HepG2 (cell line): ENCODE measurements around the gene C17orf58. TPM values are rescaled to one million over a fixed set of nuclear protein-coding genes. Genes with fewer than 3 reads are reported as not detected.

Experiments
- ATF7-NPFF ChIP-seq: sonication (generic); formaldehyde crosslinking; IDR thresholded peaks from 2 replicates; pipeline ENCODE4 v1.8.1; 2023; ENCODE audit warnings: mild to moderate bottlenecking, low read depth, missing genetic modification reagents, moderate library complexity
- CCAR2 ChIP-seq: fragments of 200-400 bp; formaldehyde crosslinking; optimal IDR thresholded peaks from 2 replicates; pipeline ENCODE3; 2018; ENCODE audit warnings: low read depth, mild to moderate bottlenecking, low read length, moderate library complexity
- ELF3 ChIP-seq: IDR thresholded peaks from 2 replicates; pipeline ENCODE4 v1.6.1; 2016; ENCODE audit warnings: missing genetic modification reagents, missing compliant biosample characterization
- EZH2 ChIP-seq: conservative IDR thresholded peaks from 2 replicates; pipeline ENCODE4 v1.6.1; 2012; ENCODE audit warnings: mild to moderate bottlenecking, low read depth, low read length, moderate library complexity
- KAT7 ChIP-seq: IDR thresholded peaks from 2 replicates; pipeline ENCODE4 v1.6.1; 2018; ENCODE audit warnings: borderline replicate concordance, missing compliant biosample characterization
- RFX1 ChIP-seq: fragments of 450-650 bp; IDR thresholded peaks from 2 replicates; pipeline ENCODE4 v1.6.1; 2017
- SALL1 ChIP-seq: sonication (generic); formaldehyde crosslinking; IDR thresholded peaks from 2 replicates; pipeline ENCODE4 v1.8.0; 2022; ENCODE audit warnings: mild to moderate bottlenecking, missing genetic modification reagents
- SRSF9 ChIP-seq: fragments of 200-400 bp; formaldehyde crosslinking; IDR thresholded peaks from 2 replicates; pipeline ENCODE4 v1.6.1; 2018; ENCODE audit warnings: borderline replicate concordance, mild to moderate bottlenecking, low read depth, low read length; ENCODE audit not compliant: insufficient read depth, poor library complexity, severe bottlenecking
- ZNF615 ChIP-seq: sonication (generic); formaldehyde crosslinking; IDR thresholded peaks from 2 replicates; pipeline ENCODE4 v1.5.0; 2020; ENCODE audit warnings: mild to moderate bottlenecking, missing genetic modification reagents, borderline replicate concordance
- polyA plus RNA-seq, 8 experiments: library from polyadenylated mRNA; depleted of rRNA in 3 of 8; stranded (reverse) in 7 of 8; unstranded in 1 of 8; fragments of >200 nt; fragmentation: Illumina TruSeq in 4 of 8; extraction: Trizol in 4 of 8; gene quantifications; 2 replicates each; pipeline versions ENCODE4 v1.2.1 to v1.2.3, GENCODE V29; 2011 to 2016; ENCODE audit warnings: low read depth in 4 of 8, missing spikeins in 1 of 8, mixed read lengths in 1 of 8; ENCODE audit not compliant: insufficient read depth in 1 of 8
- total RNA-seq, 5 experiments: library from RNA; depleted of rRNA; stranded (reverse); fragments of >200 nt; fragmentation: Illumina TruSeq; extraction: Trizol; gene quantifications; 2 replicates each; pipeline ENCODE4 v1.2.3, GENCODE V29; 2016; ENCODE audit warnings: low read depth in 1 of 5
- TF ChIP-seq, protein P1 (sequence below): IDR thresholded peaks from 2 replicates; pipeline ENCODE4 v1.4.0; 2020; ENCODE audit warnings: mild to moderate bottlenecking, missing genetic modification reagents
- TF ChIP-seq, protein P2 (sequence below): sonication (generic); formaldehyde crosslinking; IDR thresholded peaks from 2 replicates; pipeline ENCODE4 v1.4.0; 2020; ENCODE audit warnings: missing genetic modification reagents, borderline replicate concordance
- TF ChIP-seq, protein P3 (sequence below): sonication (generic); formaldehyde crosslinking; IDR thresholded peaks from 2 replicates; pipeline ENCODE4 v1.5.0; 2020; ENCODE audit warnings: mild to moderate bottlenecking, missing genetic modification reagents, borderline replicate concordance
- TF ChIP-seq, protein P4 (sequence below): sonication (generic); formaldehyde crosslinking; IDR thresholded peaks from 2 replicates; pipeline ENCODE4 v1.4.0; 2020; ENCODE audit warnings: missing genetic modification reagents
- TF ChIP-seq, protein P5 (sequence below): sonication (generic); formaldehyde crosslinking; conservative IDR thresholded peaks from 2 replicates; pipeline ENCODE4 v1.4.0; 2020; ENCODE audit warnings: missing genetic modification reagents
- TF ChIP-seq, protein P6 (sequence below): sonication (generic); formaldehyde crosslinking; IDR thresholded peaks from 2 replicates; pipeline ENCODE4 v1.8.0; 2022; ENCODE audit warnings: missing genetic modification reagents, mild to moderate bottlenecking, inconsistent platforms, borderline replicate concordance

Gene C17orf58
- total and polyA plus RNA-seq, 2 of the 13 experiments (the other 11 are each of a cell fraction or from before 2014, with no cell fraction given): 15.6 to 15.8 TPM

DNA sequence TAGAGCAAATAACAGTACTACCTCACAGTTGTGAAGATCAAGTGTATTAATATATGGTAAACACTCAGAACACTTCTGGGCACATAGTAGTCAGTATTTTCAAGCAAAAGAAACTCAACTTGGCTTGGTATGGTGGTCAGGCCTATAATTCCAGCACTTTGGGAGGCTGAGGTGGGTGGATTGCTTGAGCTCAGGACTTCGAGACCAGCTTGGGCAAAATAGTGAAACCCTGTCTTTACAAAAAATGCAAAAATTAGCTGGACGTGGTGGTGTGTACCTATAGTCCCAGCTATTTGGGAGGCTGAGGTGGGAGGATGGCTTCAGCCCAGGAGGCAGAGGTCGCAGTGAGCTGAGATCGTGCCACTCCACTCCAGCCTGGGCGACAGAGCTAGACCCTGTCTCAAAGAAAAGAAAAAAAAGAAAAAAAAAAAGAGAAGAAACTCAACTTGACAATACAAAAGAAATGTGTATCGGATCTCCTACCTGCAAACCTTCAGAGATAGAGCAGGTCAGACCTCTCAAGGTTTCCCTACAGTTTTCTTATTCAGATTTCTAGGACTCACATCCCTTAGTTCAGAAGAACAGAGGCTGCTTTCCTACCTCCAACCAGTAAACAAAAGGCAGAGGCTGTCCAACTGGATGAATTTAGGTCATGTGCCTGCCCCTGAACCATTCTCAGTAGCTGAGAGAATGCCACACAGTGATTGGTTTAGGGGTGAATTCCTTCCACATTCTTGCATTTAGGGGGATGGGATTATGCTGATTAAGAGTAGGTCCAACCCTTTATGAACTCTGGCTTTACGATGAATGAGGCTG lies 37.6 kb upstream of the C17orf58 start (continued):
- TF ChIP-seq, protein P1, sequence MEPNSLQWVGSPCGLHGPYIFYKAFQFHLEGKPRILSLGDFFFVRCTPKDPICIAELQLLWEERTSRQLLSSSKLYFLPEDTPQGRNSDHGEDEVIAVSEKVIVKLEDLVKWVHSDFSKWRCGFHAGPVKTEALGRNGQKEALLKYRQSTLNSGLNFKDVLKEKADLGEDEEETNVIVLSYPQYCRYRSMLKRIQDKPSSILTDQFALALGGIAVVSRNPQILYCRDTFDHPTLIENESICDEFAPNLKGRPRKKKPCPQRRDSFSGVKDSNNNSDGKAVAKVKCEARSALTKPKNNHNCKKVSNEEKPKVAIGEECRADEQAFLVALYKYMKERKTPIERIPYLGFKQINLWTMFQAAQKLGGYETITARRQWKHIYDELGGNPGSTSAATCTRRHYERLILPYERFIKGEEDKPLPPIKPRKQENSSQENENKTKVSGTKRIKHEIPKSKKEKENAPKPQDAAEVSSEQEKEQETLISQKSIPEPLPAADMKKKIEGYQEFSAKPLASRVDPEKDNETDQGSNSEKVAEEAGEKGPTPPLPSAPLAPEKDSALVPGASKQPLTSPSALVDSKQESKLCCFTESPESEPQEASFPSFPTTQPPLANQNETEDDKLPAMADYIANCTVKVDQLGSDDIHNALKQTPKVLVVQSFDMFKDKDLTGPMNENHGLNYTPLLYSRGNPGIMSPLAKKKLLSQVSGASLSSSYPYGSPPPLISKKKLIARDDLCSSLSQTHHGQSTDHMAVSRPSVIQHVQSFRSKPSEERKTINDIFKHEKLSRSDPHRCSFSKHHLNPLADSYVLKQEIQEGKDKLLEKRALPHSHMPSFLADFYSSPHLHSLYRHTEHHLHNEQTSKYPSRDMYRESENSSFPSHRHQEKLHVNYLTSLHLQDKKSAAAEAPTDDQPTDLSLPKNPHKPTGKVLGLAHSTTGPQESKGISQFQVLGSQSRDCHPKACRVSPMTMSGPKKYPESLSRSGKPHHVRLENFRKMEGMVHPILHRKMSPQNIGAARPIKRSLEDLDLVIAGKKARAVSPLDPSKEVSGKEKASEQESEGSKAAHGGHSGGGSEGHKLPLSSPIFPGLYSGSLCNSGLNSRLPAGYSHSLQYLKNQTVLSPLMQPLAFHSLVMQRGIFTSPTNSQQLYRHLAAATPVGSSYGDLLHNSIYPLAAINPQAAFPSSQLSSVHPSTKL (CRISPR knock-in tag): no peak; the same call in 1 of the 2 replicates
- TF ChIP-seq ELF3 (CRISPR knock-in tag) (no peak), ATF7-NPFF (CRISPR knock-in tag) (no peak), SALL1 (no peak), CCAR2 (no peak), SRSF9 (no peak), ZNF615 (CRISPR knock-in tag) (no peak), RFX1 (no peak), EZH2 (no peak), KAT7 (CRISPR knock-in tag) (no peak)
- TF ChIP-seq, protein P2, sequence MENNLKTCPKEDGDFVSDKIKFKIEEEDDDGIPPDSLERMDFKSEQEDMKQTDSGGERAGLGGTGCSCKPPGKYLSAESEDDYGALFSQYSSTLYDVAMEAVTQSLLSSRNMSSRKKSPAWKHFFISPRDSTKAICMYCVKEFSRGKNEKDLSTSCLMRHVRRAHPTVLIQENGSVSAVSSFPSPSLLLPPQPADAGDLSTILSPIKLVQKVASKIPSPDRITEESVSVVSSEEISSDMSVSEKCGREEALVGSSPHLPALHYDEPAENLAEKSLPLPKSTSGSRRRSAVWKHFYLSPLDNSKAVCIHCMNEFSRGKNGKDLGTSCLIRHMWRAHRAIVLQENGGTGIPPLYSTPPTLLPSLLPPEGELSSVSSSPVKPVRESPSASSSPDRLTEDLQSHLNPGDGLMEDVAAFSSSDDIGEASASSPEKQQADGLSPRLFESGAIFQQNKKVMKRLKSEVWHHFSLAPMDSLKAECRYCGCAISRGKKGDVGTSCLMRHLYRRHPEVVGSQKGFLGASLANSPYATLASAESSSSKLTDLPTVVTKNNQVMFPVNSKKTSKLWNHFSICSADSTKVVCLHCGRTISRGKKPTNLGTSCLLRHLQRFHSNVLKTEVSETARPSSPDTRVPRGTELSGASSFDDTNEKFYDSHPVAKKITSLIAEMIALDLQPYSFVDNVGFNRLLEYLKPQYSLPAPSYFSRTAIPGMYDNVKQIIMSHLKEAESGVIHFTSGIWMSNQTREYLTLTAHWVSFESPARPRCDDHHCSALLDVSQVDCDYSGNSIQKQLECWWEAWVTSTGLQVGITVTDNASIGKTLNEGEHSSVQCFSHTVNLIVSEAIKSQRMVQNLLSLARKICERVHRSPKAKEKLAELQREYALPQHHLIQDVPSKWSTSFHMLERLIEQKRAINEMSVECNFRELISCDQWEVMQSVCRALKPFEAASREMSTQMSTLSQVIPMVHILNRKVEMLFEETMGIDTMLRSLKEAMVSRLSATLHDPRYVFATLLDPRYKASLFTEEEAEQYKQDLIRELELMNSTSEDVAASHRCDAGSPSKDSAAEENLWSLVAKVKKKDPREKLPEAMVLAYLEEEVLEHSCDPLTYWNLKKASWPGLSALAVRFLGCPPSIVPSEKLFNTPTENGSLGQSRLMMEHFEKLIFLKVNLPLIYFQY (CRISPR knock-in tag): no peak
- TF ChIP-seq, protein P3, sequence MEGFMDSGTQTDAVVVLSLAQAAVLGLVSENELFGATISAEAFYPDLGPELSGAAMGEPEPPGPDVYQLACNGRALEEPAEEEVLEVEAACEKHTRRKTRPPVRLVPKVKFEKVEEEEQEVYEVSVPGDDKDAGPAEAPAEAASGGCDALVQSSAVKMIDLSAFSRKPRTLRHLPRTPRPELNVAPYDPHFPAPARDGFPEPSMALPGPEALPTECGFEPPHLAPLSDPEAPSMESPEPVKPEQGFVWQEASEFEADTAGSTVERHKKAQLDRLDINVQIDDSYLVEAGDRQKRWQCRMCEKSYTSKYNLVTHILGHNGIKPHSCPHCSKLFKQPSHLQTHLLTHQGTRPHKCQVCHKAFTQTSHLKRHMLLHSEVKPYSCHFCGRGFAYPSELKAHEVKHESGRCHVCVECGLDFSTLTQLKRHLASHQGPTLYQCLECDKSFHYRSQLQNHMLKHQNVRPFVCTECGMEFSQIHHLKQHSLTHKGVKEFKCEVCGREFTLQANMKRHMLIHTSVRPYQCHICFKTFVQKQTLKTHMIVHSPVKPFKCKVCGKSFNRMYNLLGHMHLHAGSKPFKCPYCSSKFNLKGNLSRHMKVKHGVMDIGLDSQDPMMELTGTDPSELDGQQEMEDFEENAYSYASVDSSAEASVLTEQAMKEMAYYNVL (CRISPR knock-in tag): no peak
- TF ChIP-seq, protein P4, sequence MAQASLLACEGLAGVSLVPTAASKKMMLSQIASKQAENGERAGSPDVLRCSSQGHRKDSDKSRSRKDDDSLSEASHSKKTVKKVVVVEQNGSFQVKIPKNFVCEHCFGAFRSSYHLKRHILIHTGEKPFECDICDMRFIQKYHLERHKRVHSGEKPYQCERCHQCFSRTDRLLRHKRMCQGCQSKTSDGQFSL (CRISPR knock-in tag): no peak
- TF ChIP-seq, protein P5, sequence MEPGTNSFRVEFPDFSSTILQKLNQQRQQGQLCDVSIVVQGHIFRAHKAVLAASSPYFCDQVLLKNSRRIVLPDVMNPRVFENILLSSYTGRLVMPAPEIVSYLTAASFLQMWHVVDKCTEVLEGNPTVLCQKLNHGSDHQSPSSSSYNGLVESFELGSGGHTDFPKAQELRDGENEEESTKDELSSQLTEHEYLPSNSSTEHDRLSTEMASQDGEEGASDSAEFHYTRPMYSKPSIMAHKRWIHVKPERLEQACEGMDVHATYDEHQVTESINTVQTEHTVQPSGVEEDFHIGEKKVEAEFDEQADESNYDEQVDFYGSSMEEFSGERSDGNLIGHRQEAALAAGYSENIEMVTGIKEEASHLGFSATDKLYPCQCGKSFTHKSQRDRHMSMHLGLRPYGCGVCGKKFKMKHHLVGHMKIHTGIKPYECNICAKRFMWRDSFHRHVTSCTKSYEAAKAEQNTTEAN (CRISPR knock-in tag): peak; percentile 15; the same call in 1 of the 2 replicates
- TF ChIP-seq, protein P6, sequence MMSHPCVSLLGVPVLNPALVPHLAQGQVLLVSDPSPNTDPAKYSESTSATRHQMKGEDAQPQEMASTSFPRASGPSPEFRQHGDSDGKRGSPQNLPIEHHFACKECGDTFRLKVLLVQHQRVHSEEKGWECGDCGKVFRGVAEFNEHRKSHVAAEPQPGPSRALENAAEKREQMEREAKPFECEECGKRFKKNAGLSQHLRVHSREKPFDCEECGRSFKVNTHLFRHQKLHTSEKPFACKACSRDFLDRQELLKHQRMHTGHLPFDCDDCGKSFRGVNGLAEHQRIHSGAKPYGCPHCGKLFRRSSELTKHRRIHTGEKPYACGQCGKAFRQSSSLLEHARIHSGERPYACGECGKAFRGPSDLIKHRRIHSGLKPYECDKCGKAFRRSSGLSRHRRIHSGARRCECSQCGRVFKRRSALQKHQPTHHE (CRISPR knock-in tag): no peak
